Endometrium (tissue), 2 donors: ENCODE data around the gene HABP2.

Source experiments
- FAIRE-seq: peaks from 2 replicates; lab custom pipeline; 2012; peaks lifted over from hg19 to GRCh38; lab: Jason Lieb, UNC
- donor health status: control.
- donor health status: control.

Gene HABP2

GRCh38 chr10:113557903-113558321 lies 5.1 kb downstream of the HABP2 start:
- no peak for FAIRE-seq

GRCh38 chr10:113560071-113560470 lies 7.2 kb downstream of the HABP2 start:
- FAIRE-seq = no peak

GRCh38 chr10:113561214-113561613 lies 8.4 kb downstream of the HABP2 start:
- FAIRE-seq = no peak

GRCh38 chr10:113562069-113562468 lies 9.2 kb downstream of the HABP2 start:
- FAIRE-seq = no peak

- no peak for FAIRE-seq
Observed at GRCh38 chr10:113562704-113563103, 9.9 kb downstream of the HABP2 start.

GRCh38 chr10:113563306-113564088 lies 10.6 kb downstream of the HABP2 start:
- FAIRE-seq = peak; percentile 31

GRCh38 chr10:113565364-113565763 lies 12.5 kb downstream of the HABP2 start:
- FAIRE-seq = no peak

GRCh38 chr10:113566888-113567287 lies 14.0 kb downstream of the HABP2 start:
- FAIRE-seq = no peak

GRCh38 chr10:113569576-113569975 lies 16.7 kb downstream of the HABP2 start:
- no peak for FAIRE-seq

GRCh38 chr10:113572520-113573290 lies 19.9 kb downstream of the HABP2 start:
- no peak for FAIRE-seq

GRCh38 chr10:113573368-113573767 lies 20.5 kb downstream of the HABP2 start:
- FAIRE-seq = no peak

- FAIRE-seq = no peak
Observed at GRCh38 chr10:113576852-113577251, 24.0 kb downstream of the HABP2 start.

GRCh38 chr10:113578773-113579172 lies 25.9 kb downstream of the HABP2 start:
- FAIRE-seq = no peak

- no peak for FAIRE-seq
Observed at GRCh38 chr10:113581092-113581491, 28.2 kb downstream of the HABP2 start.

GRCh38 chr10:113583571-113583970 lies 30.7 kb downstream of the HABP2 start:
- FAIRE-seq = no peak

GRCh38 chr10:113585949-113586348 lies 33.1 kb downstream of the HABP2 start:
- no peak for FAIRE-seq

GRCh38 chr10:113589201-113589770 lies 36.4 kb downstream of the HABP2 start:
- FAIRE-seq = no peak

GRCh38 chr10:113590581-113590980 lies 37.7 kb downstream of the HABP2 start:
- FAIRE-seq = no peak

- no peak for FAIRE-seq
Observed at GRCh38 chr10:113592380-113592779, 39.5 kb downstream of the HABP2 start.

- no peak for FAIRE-seq
Observed at GRCh38 chr10:113594652-113595051, 41.8 kb downstream of the HABP2 start.

GRCh38 chr10:113600569-113600968 lies 47.7 kb downstream of the HABP2 start:
- no peak for FAIRE-seq

GRCh38 chr10:113603057-113603777 lies 50.4 kb downstream of the HABP2 start:
- FAIRE-seq = no peak
